Thyroid gland (tissue), 4 donors: ENCODE results near the gene FAM83F. TPM values are rescaled to one million over a fixed set of nuclear protein-coding genes. Genes with fewer than 3 reads are reported as not detected.
A peak's percentile ranks its signal among the peaks of the same experiment; 100 is the strongest.

Experiments used
- DNase-seq, 2 donors: peaks; one replicate each; pipeline ENCODE4 v3.0.0-alpha.2; 2019
- H3K27ac ChIP-seq, 3 donors: fragments of 200-600 bp; sonication (generic); 1 replicate in 2 of 3; 2 replicates in 1 of 3; pipeline ENCODE4 v1.5.1; 2016 to 2019; ENCODE audit warnings: mild to moderate bottlenecking in 1 of 3, moderate library complexity in 1 of 3
- H3K27me3 ChIP-seq: fragments of 200-600 bp; sonication (generic); one replicate; pipeline ENCODE4 v1.5.1; 2019
- H3K36me3 ChIP-seq, 2 donors: fragments of 200-600 bp; sonication (generic); one replicate each; pipeline ENCODE4 v1.5.1; 2016 to 2019
- H3K4me1 ChIP-seq, 2 donors: fragments of 200-600 bp; sonication (generic); one replicate each; pipeline ENCODE4 v1.5.1; 2017 to 2019
- H3K4me3 ChIP-seq, 3 donors: fragments of 200-600 bp; sonication (generic); replicated peaks in 1 of 3; 1 replicate in 2 of 3; 2 replicates in 1 of 3; pipeline ENCODE4 v1.5.1; 2016; ENCODE audit warnings: mild to moderate bottlenecking in 1 of 3
- H3K9me3 ChIP-seq: fragments of 200-600 bp; sonication (generic); one replicate; pipeline ENCODE4 v1.5.1; 2017
- POLR2A ChIP-seq, 2 donors: fragments of 450-650 bp; IDR thresholded peaks; one replicate each; pipeline ENCODE4 v1.6.1; 2017; ENCODE audit warnings: antibody characterized with exemption in 2 of 2, mild to moderate bottlenecking in 2 of 2, moderate library complexity in 1 of 2
- WGBS, 2 donors: methylation state at CpG; one replicate each; pipeline ENCODE4 v1.1.5; 2017; 5-methylcytosine and 5-hydroxymethylcytosine counted together
- intact Hi-C: fragments of 100-400 bp; cut with DNase I; formaldehyde crosslinking; loops from one replicate; pipeline ENCODE4 v1.15.1; 2023
- total RNA-seq, 4 donors: library from RNA; depleted of rRNA; stranded (reverse); fragments of >200 nt; gene quantifications; one replicate each; pipeline ENCODE4 v1.2.3, GENCODE V29; 2016
- TF ChIP-seq, protein P1 (sequence below), 6 experiments: fragments of 200-600 bp in 3 of 6; fragments of 450-650 bp in 3 of 6; sonication (generic) in 3 of 6; IDR thresholded peaks; one replicate each; pipeline ENCODE4 v1.5.1; 2016 to 2019; ENCODE audit warnings: antibody characterized with exemption in 6 of 6, mild to moderate bottlenecking in 2 of 6, inconsistent platforms in 1 of 6, moderate library complexity in 1 of 6

Gene FAM83F
- total RNA-seq, 4 donors from 2014 or later = 19.2 to 35.6 (median 26.1) TPM

DNA sequence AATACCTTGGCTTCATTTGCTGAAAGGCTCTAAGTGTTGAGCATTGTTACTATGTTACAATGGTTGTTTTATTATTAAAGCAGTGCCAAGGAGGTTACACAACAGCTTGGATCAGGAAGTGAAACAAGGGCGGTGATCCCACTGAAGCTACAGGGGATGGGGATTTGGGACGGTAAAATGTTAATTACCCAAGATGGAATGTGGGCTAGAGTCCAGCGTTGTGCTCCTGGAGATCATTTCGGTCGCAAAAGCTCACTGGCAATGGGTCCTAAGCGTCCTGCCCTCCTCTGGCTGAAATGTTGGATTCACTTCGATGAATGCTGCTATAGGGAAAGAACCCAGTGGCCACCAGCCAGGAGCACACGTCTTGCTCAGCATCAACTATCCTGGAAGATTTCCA lies 48.3 kb downstream of the FAM83F start:
- TF ChIP-seq, protein P1, sequence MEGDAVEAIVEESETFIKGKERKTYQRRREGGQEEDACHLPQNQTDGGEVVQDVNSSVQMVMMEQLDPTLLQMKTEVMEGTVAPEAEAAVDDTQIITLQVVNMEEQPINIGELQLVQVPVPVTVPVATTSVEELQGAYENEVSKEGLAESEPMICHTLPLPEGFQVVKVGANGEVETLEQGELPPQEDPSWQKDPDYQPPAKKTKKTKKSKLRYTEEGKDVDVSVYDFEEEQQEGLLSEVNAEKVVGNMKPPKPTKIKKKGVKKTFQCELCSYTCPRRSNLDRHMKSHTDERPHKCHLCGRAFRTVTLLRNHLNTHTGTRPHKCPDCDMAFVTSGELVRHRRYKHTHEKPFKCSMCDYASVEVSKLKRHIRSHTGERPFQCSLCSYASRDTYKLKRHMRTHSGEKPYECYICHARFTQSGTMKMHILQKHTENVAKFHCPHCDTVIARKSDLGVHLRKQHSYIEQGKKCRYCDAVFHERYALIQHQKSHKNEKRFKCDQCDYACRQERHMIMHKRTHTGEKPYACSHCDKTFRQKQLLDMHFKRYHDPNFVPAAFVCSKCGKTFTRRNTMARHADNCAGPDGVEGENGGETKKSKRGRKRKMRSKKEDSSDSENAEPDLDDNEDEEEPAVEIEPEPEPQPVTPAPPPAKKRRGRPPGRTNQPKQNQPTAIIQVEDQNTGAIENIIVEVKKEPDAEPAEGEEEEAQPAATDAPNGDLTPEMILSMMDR (IDR thresholded peaks at IDR 0.05) = peak in 1 of 6 experiments; percentile 16
- TF ChIP-seq POLR2A (IDR thresholded peaks at IDR 0.05) = peak in 1 of 2 donors; percentile 6
- Histone ChIP-seq H3K4me1 (peaks cover 43 to 49% of the 10 kb centered on the region in 2 donors), H3K9me3 (no peaks in the 10 kb centered on the region), H3K27me3 (no peaks in the 10 kb centered on the region), H3K4me3 (no peak overlapping the region), H3K27ac (peak overlapping the region; percentile 76 to 96 (median 91)), H3K36me3 (no peaks in the 10 kb centered on the region)
- DNase-seq = peak; percentile 59 to 81
- intact Hi-C loops = loop anchor here (5.0 kb wide), 1 partner anchor 134 kb away; the partner anchor contains the start of gene TNRC6B
- WGBS, 2 donors = 9 to 32% methylated on average over 8 of the region's 8 CpGs

DNA sequence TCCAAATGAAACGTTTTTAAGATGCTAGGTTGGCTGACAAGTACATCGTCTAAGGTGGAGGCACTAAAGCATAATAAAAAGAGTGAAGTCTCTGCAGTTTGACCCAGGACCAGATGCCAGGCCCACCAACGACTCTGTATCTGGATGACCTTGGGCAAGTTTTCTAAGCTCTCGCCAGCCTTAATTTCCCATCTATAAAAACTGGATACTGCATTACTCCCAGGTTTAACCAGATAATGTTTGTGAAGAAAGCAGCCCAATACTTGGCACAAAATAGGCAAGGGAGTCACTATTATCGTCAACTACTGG lies 49.0 kb downstream of the FAM83F start:
- no peaks in the 10 kb centered on the region for H3K9me3 ChIP-seq
- no peak for TF ChIP-seq POLR2A (IDR thresholded peaks at IDR 0.05)
- TF ChIP-seq, protein P1 (IDR thresholded peaks at IDR 0.05) = no peak
- peak overlapping the region; percentile 76 to 96 (median 91) for H3K27ac ChIP-seq
- no peaks in the 10 kb centered on the region for H3K27me3 ChIP-seq
- no peak for DNase-seq
- H3K4me1 ChIP-seq = peaks cover 43 to 49% of the 10 kb centered on the region in 2 donors
- 39% methylated on average over 4 to 5 of the region's 5 CpGs for WGBS, 2 donors
- H3K4me3 ChIP-seq = peak overlapping the region in 1 of 3 donors; percentile 55
- intact Hi-C loops = loop anchor here (5.0 kb wide), 1 partner anchor 134 kb away; the partner anchor contains the start of gene TNRC6B
- no peaks in the 10 kb centered on the region for H3K36me3 ChIP-seq

DNA sequence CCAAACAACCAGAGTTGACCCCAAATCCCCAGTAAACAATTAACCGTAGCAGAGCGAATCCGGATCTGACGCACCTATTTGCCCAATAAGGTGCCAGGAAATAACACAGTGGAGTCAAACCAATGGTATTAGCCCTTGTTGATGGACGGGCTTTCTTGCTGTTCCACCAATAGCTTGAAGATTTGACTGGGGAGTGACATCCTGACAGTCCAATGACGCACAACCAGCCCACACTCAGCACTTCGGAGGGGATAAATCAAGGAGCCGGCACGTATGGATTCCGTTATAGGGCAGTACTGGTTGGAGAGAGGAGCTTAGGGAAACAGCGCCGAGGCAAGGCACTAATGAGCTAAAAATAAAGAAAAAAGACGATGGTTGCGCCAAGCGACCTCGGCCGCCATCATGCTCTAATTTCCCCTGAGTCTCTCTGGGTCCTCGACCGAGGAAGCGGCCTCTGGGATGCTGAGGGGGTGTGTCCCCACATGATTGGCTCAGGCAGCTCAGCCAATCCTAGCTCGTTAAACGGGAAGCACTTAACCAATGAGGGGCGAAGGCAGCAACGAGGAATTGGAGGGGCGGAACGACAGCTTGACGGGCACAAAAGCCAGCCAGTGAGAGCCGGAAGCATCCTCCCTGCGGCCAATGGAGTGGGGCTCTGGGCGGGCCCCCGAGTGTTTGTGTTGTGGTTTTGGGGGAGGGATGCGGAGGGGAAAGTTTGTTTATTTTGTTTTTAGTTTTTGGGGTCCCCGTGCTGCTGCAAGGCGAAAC lies 49.5 kb downstream of the FAM83F start:
- peak; percentile 98 for DNase-seq
- H3K4me1 ChIP-seq = peaks cover 44 to 49% of the 10 kb centered on the region in 2 donors
- no peaks in the 10 kb centered on the region for H3K36me3 ChIP-seq
- 0% methylated on average over 27 of the region's 34 CpGs for WGBS, 2 donors
- intact Hi-C loops = loop anchor here (5.0 kb wide), 1 partner anchor 133 kb away; the partner anchor contains the start of gene TNRC6B
- H3K27me3 ChIP-seq = no peaks in the 10 kb centered on the region
- peak in 1 of 2 donors; percentile 77 for TF ChIP-seq POLR2A (IDR thresholded peaks at IDR 0.05)
- TF ChIP-seq, protein P1 (IDR thresholded peaks at IDR 0.05) = no peak
- peak overlapping the region; percentile 76 to 96 (median 91) for H3K27ac ChIP-seq
- peak overlapping the region; percentile 51 to 66 (median 55) for H3K4me3 ChIP-seq
- H3K9me3 ChIP-seq = no peaks in the 10 kb centered on the region

DNA sequence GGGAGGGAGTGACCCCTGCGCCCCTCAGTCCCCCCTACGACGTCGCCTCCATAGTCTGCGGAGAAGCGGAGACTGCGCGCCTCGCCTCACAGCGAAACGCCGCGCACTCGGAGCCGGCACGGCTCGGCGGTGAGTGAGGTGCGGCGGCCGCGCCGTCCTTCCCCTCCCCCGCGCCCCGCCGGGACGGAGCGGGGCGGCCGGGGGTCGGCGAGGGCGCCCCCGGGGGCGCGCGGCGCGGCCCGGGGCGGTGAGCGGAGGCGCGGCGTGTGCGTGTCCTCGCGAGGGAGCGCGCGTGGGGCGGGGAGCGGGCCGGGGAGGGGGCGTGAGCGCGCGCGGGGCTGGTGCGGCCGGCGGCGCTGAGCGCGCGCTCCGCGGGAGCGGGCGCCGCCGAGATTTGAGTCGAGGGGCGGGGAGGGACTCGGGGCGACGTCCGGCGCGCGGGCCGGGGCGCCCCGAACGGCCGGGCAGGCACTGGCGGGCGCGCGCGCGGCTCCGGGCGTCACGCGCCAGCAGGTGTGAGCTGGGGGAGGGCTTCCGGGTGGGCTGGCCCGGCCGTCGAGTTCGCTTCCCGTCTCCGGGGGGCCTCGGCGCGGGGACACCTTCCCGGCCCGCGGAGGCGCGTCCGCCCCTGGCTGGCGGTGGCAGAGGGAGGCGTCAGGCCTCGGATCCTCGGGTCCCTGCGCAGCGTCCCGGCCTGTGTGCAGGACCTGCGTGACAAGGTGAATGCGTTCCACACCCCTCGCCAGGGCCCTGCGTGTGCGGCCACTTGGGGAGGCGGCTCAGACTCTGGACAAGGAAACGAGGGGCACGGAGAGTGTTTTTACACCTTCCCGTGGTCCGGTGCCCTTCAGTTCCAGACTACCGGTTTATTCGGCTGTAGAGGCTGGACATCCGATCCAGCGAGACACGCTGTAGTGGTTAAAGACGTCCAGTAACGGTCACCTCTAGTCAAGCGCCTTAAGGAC lies 50.4 kb downstream of the FAM83F start:
- peaks cover 41 to 42% of the 10 kb centered on the region in 2 donors for H3K4me1 ChIP-seq
- peak; percentile 72 to 73 for DNase-seq

More for the DNA sequence above, 50.4 kb downstream of the FAM83F start:
- TF ChIP-seq POLR2A (IDR thresholded peaks at IDR 0.05) = peak in 1 of 2 donors; percentile 36
- TF ChIP-seq, protein P1 (IDR thresholded peaks at IDR 0.05) = no peak
- H3K27ac ChIP-seq = peak overlapping the region; percentile 66 to 91 (median 76)
- H3K36me3 ChIP-seq = no peaks in the 10 kb centered on the region
- intact Hi-C loops = loop anchor here (5.0 kb wide), 2 partner anchors 132 to 302 kb away; partner anchors contain the start of genes ADSL and TNRC6B
- 0 to 1% methylated on average over 15 to 26 of the region's 138 CpGs for WGBS, 2 donors
- H3K4me3 ChIP-seq = peak overlapping the region; percentile 59 to 88 (median 61)
- H3K9me3 ChIP-seq = no peaks in the 10 kb centered on the region
- H3K27me3 ChIP-seq = no peaks in the 10 kb centered on the region
